GM10847 (cell line): ENCODE results near the gene TNNC2.

ENCODE experiments used
- POLR2A ChIP-seq: IDR thresholded peaks from 2 replicates; pipeline ENCODE4 v1.6.1; 2011; ENCODE audit not compliant: insufficient read length; ENCODE audit errors: extremely low read depth

The TNNC2 gene

GRCh38 chr20:45853484-45853883 is 26.4 kb upstream of the TNNC2 start:
- no peak for TF ChIP-seq POLR2A

- no peak for TF ChIP-seq POLR2A
Observed at GRCh38 chr20:45852326-45852725, 25.2 kb upstream of the TNNC2 start.

- TF ChIP-seq POLR2A: no peak
Observed at GRCh38 chr20:45851501-45851900, 24.4 kb upstream of the TNNC2 start.

- no peak for TF ChIP-seq POLR2A
Observed at GRCh38 chr20:45850926-45851325, 23.8 kb upstream of the TNNC2 start.

- TF ChIP-seq POLR2A: no peak
Observed at GRCh38 chr20:45850238-45850637, 23.1 kb upstream of the TNNC2 start.

GRCh38 chr20:45848969-45849582 is 22.0 kb upstream of the TNNC2 start:
- no peak for TF ChIP-seq POLR2A

GRCh38 chr20:45848421-45848820 is 21.3 kb upstream of the TNNC2 start:
- TF ChIP-seq POLR2A: no peak

GRCh38 chr20:45845452-45845851 is 18.3 kb upstream of the TNNC2 start:
- TF ChIP-seq POLR2A: no peak

- no peak for TF ChIP-seq POLR2A
Observed at GRCh38 chr20:45843506-45843905, 16.4 kb upstream of the TNNC2 start.

- no peak for TF ChIP-seq POLR2A
Observed at GRCh38 chr20:45842169-45842812, 15.2 kb upstream of the TNNC2 start.

- TF ChIP-seq POLR2A: no peak
Observed at GRCh38 chr20:45841407-45842129, 14.5 kb upstream of the TNNC2 start.

- no peak for TF ChIP-seq POLR2A
Observed at GRCh38 chr20:45840700-45841198, 13.6 kb upstream of the TNNC2 start.

- TF ChIP-seq POLR2A: no peak
Observed at GRCh38 chr20:45836841-45837240, 9.7 kb upstream of the TNNC2 start.

- TF ChIP-seq POLR2A: no peak
Observed at GRCh38 chr20:45835825-45836224, 8.7 kb upstream of the TNNC2 start.

GRCh38 chr20:45835329-45835765 is 8.2 kb upstream of the TNNC2 start:
- TF ChIP-seq POLR2A: no peak

- no peak for TF ChIP-seq POLR2A
Observed at GRCh38 chr20:45834797-45835161, 7.7 kb upstream of the TNNC2 start.
